WTC11 (cell line): Measurements from ENCODE around the gene PLXDC2.

Experiments used
- CREB1 ChIP-seq: sonication (generic); formaldehyde crosslinking; IDR thresholded peaks from 2 replicates; pipeline ENCODE4 v1.8.0; 2023; ENCODE audit warnings: mild to moderate bottlenecking, missing genetic modification reagents
- CREM ChIP-seq: sonication (generic); formaldehyde crosslinking; IDR thresholded peaks from 2 replicates; pipeline ENCODE4 v1.8.1; 2022; ENCODE audit warnings: mild to moderate bottlenecking, missing genetic modification reagents, moderate library complexity
- ESRRA ChIP-seq: sonication (generic); formaldehyde crosslinking; IDR thresholded peaks from 2 replicates; pipeline ENCODE4 v1.8.1; 2022; ENCODE audit warnings: mild to moderate bottlenecking, missing genetic modification reagents, borderline replicate concordance
- FOXJ3 ChIP-seq: sonication (generic); formaldehyde crosslinking; IDR thresholded peaks from 2 replicates; pipeline ENCODE4 v1.9.0; 2021; ENCODE audit warnings: missing genetic modification reagents, mild to moderate bottlenecking, borderline replicate concordance
- SP1 ChIP-seq: sonication (generic); formaldehyde crosslinking; conservative IDR thresholded peaks from 2 replicates; pipeline ENCODE4 v1.8.1; 2022; ENCODE audit warnings: missing genetic modification reagents
- USF1 ChIP-seq: sonication (generic); formaldehyde crosslinking; IDR thresholded peaks from 2 replicates; pipeline ENCODE4 v1.8.0; 2022; ENCODE audit warnings: mild to moderate bottlenecking, missing genetic modification reagents
- ZMAT4 ChIP-seq: fragments of 250-450 bp; sonication (Bioruptor Pico); IDR thresholded peaks from 2 replicates; pipeline ENCODE4 v1.9.0; 2021; ENCODE audit warnings: mild to moderate bottlenecking
- ZNF317 ChIP-seq: sonication (generic); formaldehyde crosslinking; IDR thresholded peaks from 2 replicates; pipeline ENCODE4 v1.8.1; 2023; ENCODE audit warnings: low read depth, mild to moderate bottlenecking, moderate library complexity, missing genetic modification reagents, borderline replicate concordance
- TF ChIP-seq, protein P1 (sequence below): fragments of 200-600 bp; IDR thresholded peaks from 2 replicates; pipeline ENCODE4 v1.8.0; 2022; ENCODE audit warnings: antibody characterized with exemption

GRCh38 chr10:20228729-20229128 lies 412.5 kb downstream of the PLXDC2 start:
- TF ChIP-seq CREM = no peak
- TF ChIP-seq ZMAT4 (CRISPR knock-in tag) = no peak
- TF ChIP-seq CREB1 (CRISPR knock-in tag) = no peak
- no peak for TF ChIP-seq ESRRA (CRISPR knock-in tag)
- TF ChIP-seq USF1 = no peak
- TF ChIP-seq ZNF317 (CRISPR knock-in tag) = no peak
- TF ChIP-seq SP1 = no peak
- TF ChIP-seq, protein P1, sequence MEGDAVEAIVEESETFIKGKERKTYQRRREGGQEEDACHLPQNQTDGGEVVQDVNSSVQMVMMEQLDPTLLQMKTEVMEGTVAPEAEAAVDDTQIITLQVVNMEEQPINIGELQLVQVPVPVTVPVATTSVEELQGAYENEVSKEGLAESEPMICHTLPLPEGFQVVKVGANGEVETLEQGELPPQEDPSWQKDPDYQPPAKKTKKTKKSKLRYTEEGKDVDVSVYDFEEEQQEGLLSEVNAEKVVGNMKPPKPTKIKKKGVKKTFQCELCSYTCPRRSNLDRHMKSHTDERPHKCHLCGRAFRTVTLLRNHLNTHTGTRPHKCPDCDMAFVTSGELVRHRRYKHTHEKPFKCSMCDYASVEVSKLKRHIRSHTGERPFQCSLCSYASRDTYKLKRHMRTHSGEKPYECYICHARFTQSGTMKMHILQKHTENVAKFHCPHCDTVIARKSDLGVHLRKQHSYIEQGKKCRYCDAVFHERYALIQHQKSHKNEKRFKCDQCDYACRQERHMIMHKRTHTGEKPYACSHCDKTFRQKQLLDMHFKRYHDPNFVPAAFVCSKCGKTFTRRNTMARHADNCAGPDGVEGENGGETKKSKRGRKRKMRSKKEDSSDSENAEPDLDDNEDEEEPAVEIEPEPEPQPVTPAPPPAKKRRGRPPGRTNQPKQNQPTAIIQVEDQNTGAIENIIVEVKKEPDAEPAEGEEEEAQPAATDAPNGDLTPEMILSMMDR = no peak
- TF ChIP-seq FOXJ3 (CRISPR knock-in tag) = no peak
